HuH-7.5 (cell line): Measurements from ENCODE around the gene NT5C3B.
"Not testable (repeated sequence)": the region's sequence is repeated elsewhere in the genome, so short reads cannot be mapped to it uniquely, and the experiment has no call there.

Experiments
- DNase-seq: peaks from one replicate; pipeline ENCODE4 v3.0.0; 2011; ENCODE audit warnings: low spot score

The NT5C3B gene

GRCh38 chr17:41839448-41839847, 3.4 kb upstream of the NT5C3B start:
- DNase-seq, result not testable (repeated sequence)

GRCh38 chr17:41837761-41838538, 1.9 kb upstream of the NT5C3B start, which contains the start of gene KLHL10:
Gene KLHL10, plus strand, starts transcription at chr17:41837825. Its CDS starts 108 bp downstream, at chr17:41837933.
- DNase-seq, result no peak

GRCh38 chr17:41836550-41837196, 641 bp upstream of the NT5C3B start:
- no peak for DNase-seq

- no peak for DNase-seq
Measured at GRCh38 chr17:41835214-41835799, 725 bp downstream of the NT5C3B start.

- DNase-seq, result not testable (repeated sequence)
Measured at GRCh38 chr17:41829961-41830360, 6.1 kb downstream of the NT5C3B start.

- no peak for DNase-seq
Measured at GRCh38 chr17:41825175-41825845, 10.7 kb downstream of the NT5C3B start.

GRCh38 chr17:41824086-41824485, 11.9 kb downstream of the NT5C3B start:
- DNase-seq, result no peak

GRCh38 chr17:41823580-41823979, 12.5 kb downstream of the NT5C3B start:
- DNase-seq, result no peak

GRCh38 chr17:41823141-41823524, 12.9 kb downstream of the NT5C3B start:
- DNase-seq, result no peak

- no peak for DNase-seq
Measured at GRCh38 chr17:41822216-41823140, 13.6 kb downstream of the NT5C3B start.

GRCh38 chr17:41821776-41822175, 14.3 kb downstream of the NT5C3B start:
- DNase-seq, result no peak

GRCh38 chr17:41818024-41818423, 18.0 kb downstream of the NT5C3B start:
- no peak for DNase-seq

- no peak for DNase-seq
Measured at GRCh38 chr17:41816637-41817320, 19.3 kb downstream of the NT5C3B start.

GRCh38 chr17:41814195-41814594, 21.8 kb downstream of the NT5C3B start:
- no peak for DNase-seq

- no peak for DNase-seq
Measured at GRCh38 chr17:41813699-41814124, 22.3 kb downstream of the NT5C3B start.

- DNase-seq, result no peak
Measured at GRCh38 chr17:41813152-41813680, 22.8 kb downstream of the NT5C3B start.

- peak; percentile 81 for DNase-seq
Measured at GRCh38 chr17:41812381-41813151, 23.5 kb downstream of the NT5C3B start, which contains the start of gene FKBP10. Gene FKBP10, plus strand, starts transcription at chr17:41813004. Its CDS starts 31 bp downstream, at chr17:41813035.

- DNase-seq, result peak; percentile 77
Measured at GRCh38 chr17:41811549-41812380, 24.3 kb downstream of the NT5C3B start, which contains the start of gene P3H4. Gene P3H4, minus strand, starts transcription at chr17:41811949. Its CDS starts 34 bp downstream, at chr17:41811915.
